T-helper 2 cell treated with Interferon-gamma antibody and Interleukin-4, amounts not matched to agents 5 μg/mL and 100 μg/mL, for 36 hours (primary cell): ENCODE measurements around the gene S1PR4.

Experiments
- DNase-seq: peaks from one replicate; pipeline ENCODE4 v3.0.0; 2021; ENCODE audit warnings: low spot score
- H3K27ac Mint-ChIP-seq: one replicate; pipeline ENCODE4 v1.8.0; 2021; ENCODE audit warnings: mild to moderate bottlenecking, mixed read lengths
- H3K27me3 Mint-ChIP-seq: one replicate; pipeline ENCODE4 v1.8.0; 2021; ENCODE audit warnings: low read depth, mixed read lengths
- H3K36me3 Mint-ChIP-seq: one replicate; pipeline ENCODE4 v1.8.0; 2021; ENCODE audit warnings: low read depth, mixed read lengths
- H3K4me1 Mint-ChIP-seq: one replicate; pipeline ENCODE4 v1.8.0; 2021; ENCODE audit warnings: low read depth, mixed read lengths
- H3K4me3 Mint-ChIP-seq: one replicate; pipeline ENCODE4 v1.8.0; 2022; ENCODE audit warnings: mild to moderate bottlenecking, moderate library complexity, mixed read lengths
- H3K9me3 Mint-ChIP-seq: one replicate; pipeline ENCODE4 v1.8.0; 2021; ENCODE audit warnings: mixed read lengths

Gene S1PR4

DNA sequence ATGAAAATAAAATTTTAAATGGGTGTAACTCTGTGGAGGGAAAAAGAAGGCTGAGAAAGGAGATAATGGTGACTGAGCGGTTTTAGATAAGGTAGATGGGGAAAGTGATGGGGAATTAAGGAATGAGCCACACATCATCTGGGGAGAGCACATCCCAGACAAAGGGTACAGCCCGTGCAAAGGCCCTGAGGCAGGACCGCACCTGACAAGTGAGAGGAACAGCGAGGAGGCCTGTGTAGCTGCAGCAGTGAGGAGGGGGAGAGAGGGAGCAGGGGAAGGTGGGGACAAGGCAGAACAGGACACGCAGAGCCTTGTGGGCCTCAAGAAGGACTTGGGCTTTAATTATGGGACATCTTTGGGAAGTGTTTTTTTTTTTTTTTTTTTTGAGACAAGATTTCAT, 44.1 kb downstream of the S1PR4 start:
- Mint-ChIP-seq H3K4me1 (no peaks in the 10 kb centered on the region), H3K27ac (no peak overlapping the region), H3K36me3 (no peaks in the 10 kb centered on the region), H3K4me3 (no peak overlapping the region), H3K27me3 (peaks cover 12% of the 10 kb centered on the region), H3K9me3 (no peaks in the 10 kb centered on the region)
- DNase-seq: no peak

- Mint-ChIP-seq H3K27me3 (peaks cover 19% of the 10 kb centered on the region), H3K4me3 (no peak within 1 kb of the TSS), H3K36me3 (no peaks in the 10 kb centered on the region), H3K9me3 (no peaks in the 10 kb centered on the region), H3K4me1 (no peaks in the 10 kb centered on the region), H3K27ac (no peak within 1 kb of the TSS)
- DNase-seq: peak; percentile 41
Observed at GRCh38 chr19:3224346-3225168, 46.0 kb downstream of the S1PR4 start, which contains the start of gene CELF5. Gene CELF5, plus strand, starts transcription at chr19:3224661. Its CDS starts 79 bp downstream, at chr19:3224740.

- Mint-ChIP-seq H3K4me3 (no peak overlapping the region), H3K27me3 (peaks cover 21% of the 10 kb centered on the region), H3K27ac (no peak overlapping the region), H3K36me3 (no peaks in the 10 kb centered on the region), H3K4me1 (no peaks in the 10 kb centered on the region), H3K9me3 (no peaks in the 10 kb centered on the region)
- DNase-seq: no peak
Observed at GRCh38 chr19:3225169-3225485, 46.6 kb downstream of the S1PR4 start.

DNA sequence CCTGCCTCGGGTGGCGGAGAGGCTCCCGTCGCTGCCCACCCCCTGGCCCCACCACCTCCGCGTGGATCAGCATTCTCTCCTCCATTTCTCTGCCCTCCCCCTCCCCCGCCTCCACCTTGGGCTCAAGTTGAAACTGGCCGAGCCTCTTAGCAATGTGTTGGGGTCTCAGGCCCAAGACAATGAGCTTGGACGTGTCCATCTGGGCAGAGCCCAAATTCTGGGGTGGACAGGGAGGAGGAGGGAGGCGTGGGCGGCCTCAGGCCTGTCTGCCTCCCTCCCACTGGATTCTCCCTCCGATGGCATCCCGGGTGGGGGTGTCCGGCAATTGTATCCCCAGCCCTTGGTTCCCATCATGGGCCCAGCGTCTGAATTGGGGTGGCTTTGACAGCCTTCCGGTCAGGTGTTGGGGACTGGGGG, 47.1 kb downstream of the S1PR4 start:
- H3K27me3 Mint-ChIP-seq: peaks cover 21% of the 10 kb centered on the region
- no peak overlapping the region for H3K4me3 Mint-ChIP-seq
- no peaks in the 10 kb centered on the region for H3K36me3 Mint-ChIP-seq
- no peaks in the 10 kb centered on the region for H3K4me1 Mint-ChIP-seq
- no peaks in the 10 kb centered on the region for H3K9me3 Mint-ChIP-seq
- DNase-seq: no peak
- no peak overlapping the region for H3K27ac Mint-ChIP-seq

DNA sequence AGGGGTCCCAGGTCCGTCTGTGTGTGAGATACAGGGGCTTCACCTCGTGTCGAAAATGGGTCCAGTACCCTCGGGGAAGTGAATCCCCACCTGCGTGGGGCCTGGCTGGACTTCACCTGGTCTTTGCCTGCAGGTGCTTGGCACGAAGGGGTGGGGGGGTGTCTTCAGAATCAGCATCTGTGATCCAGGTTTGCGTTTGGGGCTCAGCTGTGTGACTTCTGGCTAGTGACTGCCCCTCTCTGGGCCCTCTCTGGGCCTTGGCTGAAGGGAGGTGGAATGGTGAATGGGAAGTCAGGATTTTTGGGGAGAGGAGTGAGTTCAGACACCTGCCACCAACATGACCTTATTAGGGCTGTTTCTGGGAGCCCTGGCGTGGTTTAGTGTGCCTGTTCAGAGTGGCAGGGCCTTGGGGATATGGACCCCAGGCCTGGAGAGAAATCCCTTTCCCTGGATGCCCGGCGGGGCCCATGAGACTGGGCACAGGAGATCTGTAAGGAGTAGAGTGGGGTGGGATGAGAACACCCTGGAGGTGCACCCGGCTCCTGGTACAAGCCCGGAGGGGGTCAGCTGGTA, 48.6 kb downstream of the S1PR4 start:
- no peak overlapping the region for H3K27ac Mint-ChIP-seq
- DNase-seq: no peak
- no peaks in the 10 kb centered on the region for H3K36me3 Mint-ChIP-seq
- H3K4me1 Mint-ChIP-seq: no peaks in the 10 kb centered on the region
- H3K4me3 Mint-ChIP-seq: no peak overlapping the region
- peaks cover 21% of the 10 kb centered on the region for H3K27me3 Mint-ChIP-seq
- no peaks in the 10 kb centered on the region for H3K9me3 Mint-ChIP-seq

DNA sequence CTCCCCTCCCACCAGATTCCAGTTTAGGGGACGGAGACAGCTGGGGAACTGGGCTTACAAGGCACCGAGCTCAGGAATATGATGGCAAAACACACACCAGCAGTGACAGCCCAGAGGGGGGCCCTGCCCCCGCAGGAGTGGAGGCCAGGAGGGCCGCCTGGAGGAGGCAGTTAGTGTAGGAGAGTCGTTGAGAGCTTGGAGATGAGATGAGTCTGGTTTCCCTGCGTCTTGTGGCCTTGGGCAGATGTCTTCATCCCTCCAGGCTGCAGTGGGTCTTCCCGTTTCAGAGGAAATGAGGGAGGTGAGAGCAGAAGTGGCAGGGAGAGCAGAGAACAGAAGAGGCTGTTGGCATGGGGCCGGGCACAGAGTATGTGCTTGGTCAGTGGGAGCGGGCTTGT, 50.8 kb downstream of the S1PR4 start:
- Mint-ChIP-seq H3K27ac (no peak overlapping the region), H3K4me1 (no peaks in the 10 kb centered on the region), H3K4me3 (no peak overlapping the region), H3K27me3 (peaks cover 21% of the 10 kb centered on the region), H3K9me3 (no peaks in the 10 kb centered on the region), H3K36me3 (no peaks in the 10 kb centered on the region)
- DNase-seq: no peak
